HepG2 (cell line): Measurements from ENCODE around the gene IL15. TPM values are rescaled to one million over a fixed set of nuclear protein-coding genes. Genes with fewer than 3 reads are reported as not detected.

Source experiments
- ATAC-seq: fragments of 200-7000 bp; cut with Tn5 transposase; 3 replicates; pipeline ENCODE4 v1.9.1; 2020; ENCODE audit warnings: mild to moderate bottlenecking, moderate library complexity
- BruUV-seq: library from RNA; stranded (reverse); fragments of 400-500 nt; replicated peaks from 2 replicates; lab custom pipeline; 2021; lab: Mats Ljungman, UMichigan
- CTCF ChIA-PET: fragments of 300-600 bp; formaldehyde crosslinking; extraction: SDS; loops from one replicate; lab custom pipeline; 2021; ENCODE audit warnings: low total read pairs, inconsistent platforms, low intra/inter-chr PET ratio; lab: Yijun Ruan, JAX
- POLR2A ChIA-PET: fragments of 350-600 bp; sonication (Branson Sonifier 250); formaldehyde crosslinking; loops from one replicate; lab custom pipeline; 2020; ENCODE audit warnings: antibody characterized with exemption, inconsistent platforms; lab: Yijun Ruan, JAX
- DNase-seq: peaks from one replicate; pipeline ENCODE4 v3.0.0-alpha.2; 2015; ENCODE audit warnings: low spot score
- FAIRE-seq: peaks from 3 replicates; lab custom pipeline; 2011; peaks lifted over from hg19 to GRCh38; lab: Jason Lieb, UNC
- H2AFZ ChIP-seq: one replicate; pipeline ENCODE4 v1.6.1; 2011; ENCODE audit warnings: low read length, inconsistent platforms
- H3K27ac ChIP-seq: fragments of 300-600 bp; 3 replicates; pipeline ENCODE4 v1.8.0; 2011; ENCODE audit warnings: mixed run types, mild to moderate bottlenecking, mixed read lengths, low read length, inconsistent platforms; ENCODE audit not compliant: insufficient read depth; ENCODE audit errors: extremely low read length
- H3K27me3 ChIP-seq, 2 experiments: fragments of 200-600 bp in 1 of 2; 2 replicates in 1 of 2; 3 replicates in 1 of 2; pipeline versions ENCODE4 v1.6.0 to v1.8.0; 2011; ENCODE audit warnings: low read length in 2 of 2, mild to moderate bottlenecking in 2 of 2, moderate library complexity in 2 of 2, inconsistent platforms in 1 of 2; ENCODE audit not compliant: insufficient read depth in 2 of 2, control insufficient read depth in 1 of 2
- H3K36me3 ChIP-seq, 2 experiments: fragments of 200-600 bp in 1 of 2; replicated peaks in 1 of 2; 2 replicates in 1 of 2; 3 replicates in 1 of 2; pipeline versions ENCODE4 v1.5.1 to v1.8.0; 2011; ENCODE audit warnings: low read length in 2 of 2, inconsistent platforms in 1 of 2; ENCODE audit not compliant: insufficient read depth in 2 of 2, control insufficient read depth in 1 of 2
- H3K4me1 ChIP-seq: 2 replicates; pipeline ENCODE4 v1.5.1; 2012; ENCODE audit warnings: low read length, inconsistent platforms; ENCODE audit not compliant: insufficient read depth
- H3K4me2 ChIP-seq: 2 replicates; pipeline ENCODE4 v1.6.0; 2011; ENCODE audit warnings: low read depth, low read length, inconsistent platforms
- H3K4me3 ChIP-seq, 3 experiments: fragments of 200-600 bp in 1 of 3; sonication (generic), shearing (Covaris generic) in 1 of 3; replicated peaks in 1 of 3; 2 replicates each; pipeline ENCODE4 v1.5.1; 2011 to 2016; ENCODE audit warnings: low read length in 3 of 3, inconsistent platforms in 2 of 3, low read depth in 2 of 3, mild to moderate bottlenecking in 2 of 3, control low read depth in 1 of 3, mixed read lengths in 1 of 3; ENCODE audit not compliant: insufficient read depth in 1 of 3
- H3K79me2 ChIP-seq: one replicate; pipeline ENCODE4 v1.6.1; 2011; ENCODE audit warnings: low read length, inconsistent platforms; ENCODE audit not compliant: insufficient read depth
- H3K9ac ChIP-seq: 2 replicates; pipeline ENCODE4 v1.6.0; 2011; ENCODE audit warnings: mild to moderate bottlenecking, low read depth, low read length, inconsistent platforms; ENCODE audit not compliant: insufficient read depth
- H3K9me3 ChIP-seq: 2 replicates; pipeline ENCODE4 v1.5.1; 2012; ENCODE audit warnings: mild to moderate bottlenecking, low read length
- H4K20me1 ChIP-seq: 2 replicates; pipeline ENCODE4 v1.6.0; 2011; ENCODE audit warnings: inconsistent platforms, mild to moderate bottlenecking, low read length, moderate library complexity; ENCODE audit not compliant: insufficient read depth
- FOXK1 ChIP-seq: sonication (generic); formaldehyde crosslinking; IDR thresholded peaks from 2 replicates; pipeline ENCODE4 v1.4.0; 2020; ENCODE audit warnings: low read depth, missing genetic modification reagents, borderline replicate concordance
- ISX ChIP-seq: sonication (generic); formaldehyde crosslinking; conservative IDR thresholded peaks from 2 replicates; pipeline ENCODE4 v1.5.0; 2020; ENCODE audit warnings: missing genetic modification reagents
- JDP2 ChIP-seq: sonication (generic); formaldehyde crosslinking; IDR thresholded peaks from 2 replicates; pipeline ENCODE4 v1.8.1; 2022; ENCODE audit warnings: missing genetic modification reagents, borderline replicate concordance
- KLF15 ChIP-seq: sonication (generic); formaldehyde crosslinking; IDR thresholded peaks from 2 replicates; pipeline ENCODE4 v1.8.1; 2023; ENCODE audit warnings: borderline replicate concordance, mild to moderate bottlenecking, inconsistent platforms, missing genetic modification reagents, mixed read lengths
- MXD4 ChIP-seq: IDR thresholded peaks from 2 replicates; pipeline ENCODE4 v1.6.1; 2016; ENCODE audit warnings: mild to moderate bottlenecking, missing biosample characterization, missing genetic modification reagents
- PBX2 ChIP-seq: IDR thresholded peaks from 2 replicates; pipeline ENCODE4 v1.6.1; 2016; ENCODE audit warnings: control low read depth
- PLSCR1 ChIP-seq: sonication (generic); formaldehyde crosslinking; IDR thresholded peaks from 2 replicates; pipeline ENCODE4 v1.5.0; 2020; ENCODE audit warnings: missing genetic modification reagents, mild to moderate bottlenecking, borderline replicate concordance
- RFXAP ChIP-seq: sonication (generic); formaldehyde crosslinking; IDR thresholded peaks from 2 replicates; pipeline ENCODE4 v1.4.0; 2020; ENCODE audit warnings: missing genetic modification reagents, borderline replicate concordance
- ZBTB34 ChIP-seq: sonication (generic); formaldehyde crosslinking; IDR thresholded peaks from 2 replicates; pipeline ENCODE4 v1.8.0; 2022; ENCODE audit warnings: mild to moderate bottlenecking, missing genetic modification reagents
- ZNF10 ChIP-seq: sonication (generic); formaldehyde crosslinking; IDR thresholded peaks from 2 replicates; pipeline ENCODE4 v1.4.0; 2020; ENCODE audit warnings: mild to moderate bottlenecking, low read depth, missing genetic modification reagents, borderline replicate concordance
- ZNF232 ChIP-seq: sonication (generic); formaldehyde crosslinking; IDR thresholded peaks from 2 replicates; pipeline ENCODE4 v1.4.0; 2020; ENCODE audit warnings: missing genetic modification reagents, borderline replicate concordance
- ZNF550 ChIP-seq: sonication (generic); formaldehyde crosslinking; IDR thresholded peaks from 2 replicates; pipeline ENCODE4 v1.4.0; 2020; ENCODE audit warnings: mild to moderate bottlenecking, missing genetic modification reagents, borderline replicate concordance
- ZNF678 ChIP-seq: sonication (generic); formaldehyde crosslinking; IDR thresholded peaks from 2 replicates; pipeline ENCODE4 v1.4.0; 2020; ENCODE audit warnings: mild to moderate bottlenecking, missing genetic modification reagents
- WGBS: methylation state at CpG from one replicate; pipeline ENCODE4 v1.1.6; 2017; ENCODE audit warnings: low lambda C conversion rate; 5-methylcytosine and 5-hydroxymethylcytosine counted together
- in situ Hi-C: cut with HindIII; loops from 2 replicates; pipeline ENCODE4 v1.10.0; 2017; ENCODE audit warnings: low pct_unique_long_range_greater_than_20kb; ENCODE audit not compliant: extremely low pct_ligation_motif_present
- intact Hi-C: fragments of 100-400 bp; cut with micrococcal nuclease; formaldehyde crosslinking; loops from one replicate; pipeline ENCODE4 v1.10.0; 2022; ENCODE audit not compliant: unreplicated experiment
- polyA plus RNA-seq, 8 experiments: library from polyadenylated mRNA; depleted of rRNA in 3 of 8; stranded (reverse) in 7 of 8; unstranded in 1 of 8; fragments of >200 nt; fragmentation: Illumina TruSeq in 4 of 8; extraction: Trizol in 4 of 8; gene quantifications; 2 replicates each; pipeline versions ENCODE4 v1.2.1 to v1.2.3, GENCODE V29; 2011 to 2016; ENCODE audit warnings: low read depth in 4 of 8, missing spikeins in 1 of 8, mixed read lengths in 1 of 8; ENCODE audit not compliant: insufficient read depth in 1 of 8
- total RNA-seq, 5 experiments: library from RNA; depleted of rRNA; stranded (reverse); fragments of >200 nt; fragmentation: Illumina TruSeq; extraction: Trizol; gene quantifications; 2 replicates each; pipeline ENCODE4 v1.2.3, GENCODE V29; 2016; ENCODE audit warnings: low read depth in 1 of 5

The IL15 gene
- total and polyA plus RNA-seq, 2 of the 13 experiments (the other 11 are each of a cell fraction or from before 2014, with no cell fraction given), result 0.12 to 0.24 TPM

DNA sequence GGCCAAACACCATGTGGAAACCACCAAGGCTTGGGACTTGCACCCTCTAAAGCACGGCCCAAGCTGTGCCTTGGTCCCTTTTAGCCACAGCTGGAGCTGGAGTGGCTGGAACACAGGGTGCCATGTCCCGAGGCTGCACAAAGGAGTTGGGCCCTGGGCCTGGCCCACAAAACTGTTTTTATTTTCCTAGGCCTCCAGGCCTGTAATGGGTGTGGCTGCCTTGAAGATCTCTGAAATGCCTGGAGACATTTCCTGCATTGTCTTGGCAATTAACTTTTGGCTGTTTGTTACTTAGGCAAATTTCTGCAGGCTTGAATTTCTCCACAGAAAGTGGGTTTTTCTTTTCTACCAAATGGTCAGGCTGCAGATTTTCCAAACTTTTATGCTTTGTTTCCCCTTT lies 55.7 kb downstream of the IL15 start:
- 0% methylated on average over 2 of the region's 2 CpGs for WGBS
- CTCF ChIA-PET, result no interaction called here
- H3K27me3 ChIP-seq, result no peaks in the 10 kb centered on the region
- H3K36me3 ChIP-seq, result no peaks in the 10 kb centered on the region
- H3K9me3 ChIP-seq, result no peaks in the 10 kb centered on the region
- H3K4me3 ChIP-seq, result no peak overlapping the region
- TF ChIP-seq RFXAP (CRISPR knock-in tag) (no peak), FOXK1 (CRISPR knock-in tag) (no peak), PBX2 (no peak), ZNF232 (no peak), MXD4 (no peak), ZBTB34 (CRISPR knock-in tag) (no peak), ZNF550 (CRISPR knock-in tag) (no peak), JDP2 (CRISPR knock-in tag) (no peak), ISX (CRISPR knock-in tag) (no peak), PLSCR1 (CRISPR knock-in tag) (no peak), KLF15 (CRISPR knock-in tag) (no peak), ZNF10 (CRISPR knock-in tag) (no peak), ZNF678 (CRISPR knock-in tag) (no peak)
- BruUV-seq, result no TSS peak
- no peaks in the 10 kb centered on the region for H3K79me2 ChIP-seq
- no peak overlapping the region for H3K9ac ChIP-seq
- H3K27ac ChIP-seq, result no peak overlapping the region
- no peaks in the 10 kb centered on the region for H3K4me1 ChIP-seq
- in situ Hi-C loops, result no loop called here
- ATAC-seq (no peak), DNase-seq (no peak), FAIRE-seq (no peak)
- no peaks in the 10 kb centered on the region for H4K20me1 ChIP-seq
- POLR2A ChIA-PET, result no interaction called here
- intact Hi-C loops, result no loop called here
- no peak overlapping the region for H3K4me2 ChIP-seq
- no peak overlapping the region for H2AFZ ChIP-seq
